HepG2 (cell line): ENCODE results near the gene FURIN. TPM values are rescaled to one million over a fixed set of nuclear protein-coding genes. Genes with fewer than 3 reads are reported as not detected.
A peak's percentile ranks its signal among the peaks of the same experiment; 100 is the strongest.

Source experiments
- AGO1 ChIP-seq: fragments of 200-400 bp; formaldehyde crosslinking; IDR thresholded peaks from 2 replicates; pipeline ENCODE4 v1.6.1; 2017; ENCODE audit warnings: mild to moderate bottlenecking, low read depth, low read length, moderate library complexity; ENCODE audit not compliant: poor library complexity, severe bottlenecking
- AHR ChIP-seq: IDR thresholded peaks from 2 replicates; pipeline ENCODE4 v1.6.1; 2018; ENCODE audit warnings: missing genetic modification reagents, missing compliant biosample characterization
- AKAP8 ChIP-seq: sonication (generic); formaldehyde crosslinking; IDR thresholded peaks from 2 replicates; pipeline ENCODE4 v1.5.1; 2020; ENCODE audit warnings: mild to moderate bottlenecking, missing genetic modification reagents
- ARID2 ChIP-seq: sonication (generic); formaldehyde crosslinking; IDR thresholded peaks from 2 replicates; pipeline ENCODE4 v1.8.1; 2022; ENCODE audit warnings: mild to moderate bottlenecking, missing genetic modification reagents, borderline replicate concordance
- BORCS8-MEF2B ChIP-seq: sonication (generic); formaldehyde crosslinking; IDR thresholded peaks from 2 replicates; pipeline ENCODE4 v1.8.0; 2022; ENCODE audit warnings: mild to moderate bottlenecking, missing genetic modification reagents
- E2F1 ChIP-seq: sonication (generic); formaldehyde crosslinking; IDR thresholded peaks from 2 replicates; pipeline ENCODE4 v1.5.0; 2020; ENCODE audit warnings: missing genetic modification reagents
- IRF1 ChIP-seq: sonication (generic); formaldehyde crosslinking; IDR thresholded peaks from 2 replicates; pipeline ENCODE4 v1.4.0; 2020; ENCODE audit warnings: low read depth, mild to moderate bottlenecking, missing genetic modification reagents
- JDP2 ChIP-seq: sonication (generic); formaldehyde crosslinking; IDR thresholded peaks from 2 replicates; pipeline ENCODE4 v1.8.1; 2022; ENCODE audit warnings: missing genetic modification reagents, borderline replicate concordance
- KAT8 ChIP-seq: IDR thresholded peaks from 2 replicates; pipeline ENCODE4 v1.6.1; 2016; ENCODE audit warnings: missing genetic modification reagents, missing compliant biosample characterization
- KLF12 ChIP-seq: sonication (generic); formaldehyde crosslinking; IDR thresholded peaks from 2 replicates; pipeline ENCODE4 v1.4.0; 2020; ENCODE audit warnings: missing genetic modification reagents, borderline replicate concordance
- RBFOX2 ChIP-seq: fragments of 200-400 bp; formaldehyde crosslinking; IDR thresholded peaks from 2 replicates; pipeline ENCODE4 v1.6.1; 2017; ENCODE audit warnings: low read depth, mild to moderate bottlenecking, low read length
- SRF ChIP-seq: IDR thresholded peaks from 2 replicates; pipeline ENCODE4 v1.6.1; 2011; ENCODE audit warnings: mild to moderate bottlenecking, low read depth, low read length, moderate library complexity
- TBX2 ChIP-seq: sonication (generic); formaldehyde crosslinking; IDR thresholded peaks from 2 replicates; pipeline ENCODE4 v1.5.0; 2020; ENCODE audit warnings: missing genetic modification reagents, mild to moderate bottlenecking, borderline replicate concordance
- TEAD2 ChIP-seq: sonication (generic); formaldehyde crosslinking; IDR thresholded peaks from 2 replicates; pipeline ENCODE4 v1.9.0; 2021; ENCODE audit warnings: missing genetic modification reagents
- ZNF12 ChIP-seq: sonication (generic); formaldehyde crosslinking; IDR thresholded peaks from 2 replicates; pipeline ENCODE4 v1.5.0; 2020; ENCODE audit warnings: missing genetic modification reagents
- ZNF225 ChIP-seq: sonication (generic); formaldehyde crosslinking; IDR thresholded peaks from 2 replicates; pipeline ENCODE4 v1.4.0; 2020; ENCODE audit warnings: mild to moderate bottlenecking, missing genetic modification reagents
- ZNF264 ChIP-seq: sonication (generic); formaldehyde crosslinking; IDR thresholded peaks from 2 replicates; pipeline ENCODE4 v1.4.0; 2020; ENCODE audit warnings: missing genetic modification reagents
- ZNF274 ChIP-seq: sonication (generic); formaldehyde crosslinking; IDR thresholded peaks from 2 replicates; pipeline ENCODE4 v1.5.1; 2020; ENCODE audit warnings: mild to moderate bottlenecking, missing genetic modification reagents
- ZNF296 ChIP-seq: sonication (generic); formaldehyde crosslinking; conservative IDR thresholded peaks from 2 replicates; pipeline ENCODE4 v1.5.0; 2020; ENCODE audit warnings: mild to moderate bottlenecking, missing genetic modification reagents
- ZNF431 ChIP-seq: sonication (generic); formaldehyde crosslinking; IDR thresholded peaks from 2 replicates; pipeline ENCODE4 v1.9.0; 2022; ENCODE audit warnings: missing genetic modification reagents, low read depth, mild to moderate bottlenecking, borderline replicate concordance
- ZNF513 ChIP-seq: sonication (generic); formaldehyde crosslinking; conservative IDR thresholded peaks from 2 replicates; pipeline ENCODE4 v1.5.0; 2020; ENCODE audit warnings: missing genetic modification reagents
- ZNF605 ChIP-seq: sonication (generic); formaldehyde crosslinking; IDR thresholded peaks from 2 replicates; pipeline ENCODE4 v1.8.0; 2022; ENCODE audit warnings: mild to moderate bottlenecking, missing genetic modification reagents
- ZNF703 ChIP-seq: sonication (generic); formaldehyde crosslinking; IDR thresholded peaks from 2 replicates; pipeline ENCODE4 v1.5.1; 2020; ENCODE audit warnings: missing genetic modification reagents, mild to moderate bottlenecking, moderate library complexity, borderline replicate concordance
- ZNF747 ChIP-seq: sonication (generic); formaldehyde crosslinking; IDR thresholded peaks from 2 replicates; pipeline ENCODE4 v1.8.1; 2023; ENCODE audit warnings: missing genetic modification reagents, mild to moderate bottlenecking, borderline replicate concordance
- ZSCAN21 ChIP-seq: sonication (generic); formaldehyde crosslinking; IDR thresholded peaks from 2 replicates; pipeline ENCODE4 v1.8.0; 2022; ENCODE audit warnings: mild to moderate bottlenecking, missing genetic modification reagents, moderate library complexity, borderline replicate concordance
- polyA plus RNA-seq, 8 experiments: library from polyadenylated mRNA; depleted of rRNA in 3 of 8; stranded (reverse) in 7 of 8; unstranded in 1 of 8; fragments of >200 nt; fragmentation: Illumina TruSeq in 4 of 8; extraction: Trizol in 4 of 8; gene quantifications; 2 replicates each; pipeline versions ENCODE4 v1.2.1 to v1.2.3, GENCODE V29; 2011 to 2016; ENCODE audit warnings: low read depth in 4 of 8, missing spikeins in 1 of 8, mixed read lengths in 1 of 8; ENCODE audit not compliant: insufficient read depth in 1 of 8
- total RNA-seq, 5 experiments: library from RNA; depleted of rRNA; stranded (reverse); fragments of >200 nt; fragmentation: Illumina TruSeq; extraction: Trizol; gene quantifications; 2 replicates each; pipeline ENCODE4 v1.2.3, GENCODE V29; 2016; ENCODE audit warnings: low read depth in 1 of 5

FURIN gene
- total and polyA plus RNA-seq, 2 of the 13 experiments (the other 11 are each of a cell fraction or from before 2014, with no cell fraction given): 15.2 to 17.4 TPM

GRCh38 chr15:90873998-90874605 is 5.7 kb downstream of the FURIN start (continued):
- TF ChIP-seq E2F1: peak; percentile 47; the same call in 1 of the 2 replicates
- TF ChIP-seq ZNF274: peak; percentile 93
- TF ChIP-seq ZNF431 (CRISPR knock-in tag): peak; percentile 89
- TF ChIP-seq ZNF703: peak; percentile 98
- peak; percentile 76; the same call in 1 of the 2 replicates for TF ChIP-seq JDP2 (CRISPR knock-in tag)
- peak; percentile 80; the same call in 1 of the 2 replicates for TF ChIP-seq ZNF12
- no peak for TF ChIP-seq SRF
- TF ChIP-seq KAT8 (CRISPR knock-in tag): peak; percentile 90
- TF ChIP-seq KLF12 (CRISPR knock-in tag): peak; percentile 63; the same call in 1 of the 2 replicates
- no peak for TF ChIP-seq AGO1
- TF ChIP-seq ZNF296: peak; percentile 85
- no peak for TF ChIP-seq TEAD2
- peak; percentile 60; the same call in 1 of the 2 replicates for TF ChIP-seq ZNF225 (CRISPR knock-in tag)
- peak; percentile 70 for TF ChIP-seq ZNF264 (CRISPR knock-in tag)
- no peak for TF ChIP-seq ZNF513 (CRISPR knock-in tag)
- peak; percentile 98 for TF ChIP-seq ZSCAN21
- TF ChIP-seq TBX2 (CRISPR knock-in tag): peak; percentile 100
- no peak for TF ChIP-seq IRF1
- peak; percentile 95 for TF ChIP-seq BORCS8-MEF2B (CRISPR knock-in tag)
- no peak for TF ChIP-seq RBFOX2
- peak; percentile 89; the same call in 1 of the 2 replicates for TF ChIP-seq ZNF747 (CRISPR knock-in tag)
- 0 out of 2 replicates have a peak, but pooled peaks have one; percentile 61 for TF ChIP-seq AHR (CRISPR knock-in tag)
- TF ChIP-seq ZNF605 (CRISPR knock-in tag): peak; percentile 86
- TF ChIP-seq ARID2 (CRISPR knock-in tag): no peak
- TF ChIP-seq AKAP8 (CRISPR knock-in tag): peak; percentile 93
